Mesenchymal stem cell (in vitro differentiated cells and primary cell): ENCODE results near the gene GPR62.

Experiments
- DNase-seq: peaks from one replicate; pipeline ENCODE4 v3.0.0-alpha.2; 2013
- H2AFZ ChIP-seq: one replicate; pipeline ENCODE4 v1.6.1; 2013; ENCODE audit warnings: low read depth, mild to moderate bottlenecking, control low read depth, inconsistent platforms, low read length, moderate library complexity
- H2AK5ac ChIP-seq: 2 replicates; pipeline ENCODE4 v1.6.1; 2013; ENCODE audit warnings: low read length, moderate library complexity, mild to moderate bottlenecking, inconsistent platforms; ENCODE audit not compliant: severe bottlenecking
- H2BK120ac ChIP-seq: one replicate; pipeline ENCODE4 v1.6.1; 2013; ENCODE audit warnings: low read depth, mild to moderate bottlenecking, inconsistent platforms, low read length, moderate library complexity
- H2BK12ac ChIP-seq, 2 experiments: one replicate each; pipeline ENCODE4 v1.6.1; 2013; ENCODE audit warnings: inconsistent platforms in 2 of 2, low read length in 2 of 2, mild to moderate bottlenecking in 2 of 2, moderate library complexity in 2 of 2, control low read depth in 1 of 2
- H2BK15ac ChIP-seq: one replicate; pipeline ENCODE4 v1.6.1; 2013; ENCODE audit warnings: mild to moderate bottlenecking, low read depth, inconsistent platforms; ENCODE audit not compliant: poor library complexity, severe bottlenecking
- H2BK5ac ChIP-seq: 2 replicates; pipeline ENCODE4 v1.6.1; 2013; ENCODE audit warnings: low read depth, mild to moderate bottlenecking, low read length, control low read depth, inconsistent platforms; ENCODE audit not compliant: poor library complexity, severe bottlenecking
- H3K14ac ChIP-seq, 2 experiments: one replicate each; pipeline ENCODE4 v1.6.1; 2013; ENCODE audit warnings: inconsistent platforms in 2 of 2, low read length in 2 of 2, control low read depth in 1 of 2, mild to moderate bottlenecking in 1 of 2, moderate library complexity in 1 of 2
- H3K18ac ChIP-seq, 2 experiments: one replicate each; pipeline ENCODE4 v1.6.1; 2013; ENCODE audit warnings: inconsistent platforms in 2 of 2, low read length in 2 of 2, control low read depth in 1 of 2, low read depth in 1 of 2, mild to moderate bottlenecking in 1 of 2
- H3K23ac ChIP-seq, 2 experiments: one replicate each; pipeline ENCODE4 v1.6.1; 2013; ENCODE audit warnings: inconsistent platforms in 2 of 2, low read length in 2 of 2, mild to moderate bottlenecking in 2 of 2, moderate library complexity in 2 of 2, control low read depth in 1 of 2
- H3K27ac ChIP-seq: 2 replicates; pipeline ENCODE4 v1.5.1; 2013; ENCODE audit warnings: mild to moderate bottlenecking, moderate library complexity, low read length, control low read depth, inconsistent platforms; ENCODE audit not compliant: poor library complexity, severe bottlenecking
- H3K27me3 ChIP-seq, 2 experiments: 2 replicates each; pipeline versions ENCODE4 v1.6.1 to v1.7.0; 2013; ENCODE audit warnings: low read length in 2 of 2, mild to moderate bottlenecking in 2 of 2, moderate library complexity in 2 of 2, control low read depth in 1 of 2, inconsistent platforms in 1 of 2; ENCODE audit not compliant: control insufficient read depth in 1 of 2, insufficient read depth in 1 of 2
- H3K36me3 ChIP-seq, 2 experiments: 2 replicates each; pipeline versions ENCODE4 v1.6.1 to v1.7.0; 2013; ENCODE audit warnings: low read length in 2 of 2, control low read depth in 1 of 2, inconsistent platforms in 1 of 2, low read depth in 1 of 2, mild to moderate bottlenecking in 1 of 2; ENCODE audit not compliant: insufficient read depth in 2 of 2, control insufficient read depth in 1 of 2
- H3K4ac ChIP-seq, 2 experiments: one replicate each; pipeline ENCODE4 v1.6.1; 2013; ENCODE audit warnings: inconsistent platforms in 2 of 2, low read length in 2 of 2, mild to moderate bottlenecking in 2 of 2, moderate library complexity in 2 of 2, control low read depth in 1 of 2, low read depth in 1 of 2
- H3K4me1 ChIP-seq: 2 replicates; pipeline ENCODE4 v1.6.1; 2013; ENCODE audit warnings: low read depth, low read length, control low read depth; ENCODE audit not compliant: control insufficient read depth, insufficient read depth
- H3K4me2 ChIP-seq: 2 replicates; pipeline ENCODE4 v1.6.1; 2013; ENCODE audit warnings: low read length, mild to moderate bottlenecking, inconsistent platforms; ENCODE audit not compliant: poor library complexity, severe bottlenecking
- H3K4me3 ChIP-seq, 2 experiments: 2 replicates each; pipeline versions ENCODE4 v1.5.1 to v1.7.0; 2013; ENCODE audit warnings: low read length in 2 of 2, mild to moderate bottlenecking in 2 of 2, control low read depth in 1 of 2, low read depth in 1 of 2; ENCODE audit not compliant: insufficient read depth in 1 of 2
- H3K79me1 ChIP-seq: replicated peaks from 2 replicates; pipeline ENCODE4 v1.6.1; 2013; ENCODE audit warnings: mild to moderate bottlenecking, control low read depth, low read length, inconsistent platforms; ENCODE audit not compliant: poor library complexity, severe bottlenecking
- H3K9ac ChIP-seq: 2 replicates; pipeline ENCODE4 v1.7.0; 2013; ENCODE audit warnings: mild to moderate bottlenecking, low read length, moderate library complexity
- H3K9me3 ChIP-seq: 2 replicates; pipeline ENCODE4 v1.7.0; 2013; ENCODE audit warnings: mild to moderate bottlenecking, low read length; ENCODE audit not compliant: control insufficient read depth
- H4K8ac ChIP-seq: one replicate; pipeline ENCODE4 v1.6.1; 2013; ENCODE audit warnings: inconsistent platforms, mild to moderate bottlenecking, low read length, moderate library complexity
- H4K91ac ChIP-seq: one replicate; pipeline ENCODE4 v1.6.1; 2013; ENCODE audit warnings: mild to moderate bottlenecking, low read length, inconsistent platforms
- WGBS: methylation state at CpG from one replicate; pipeline ENCODE4 v1.1.7; 2013; ENCODE audit warnings: mixed read lengths; 5-methylcytosine and 5-hydroxymethylcytosine counted together

GPR62 gene

DNA sequence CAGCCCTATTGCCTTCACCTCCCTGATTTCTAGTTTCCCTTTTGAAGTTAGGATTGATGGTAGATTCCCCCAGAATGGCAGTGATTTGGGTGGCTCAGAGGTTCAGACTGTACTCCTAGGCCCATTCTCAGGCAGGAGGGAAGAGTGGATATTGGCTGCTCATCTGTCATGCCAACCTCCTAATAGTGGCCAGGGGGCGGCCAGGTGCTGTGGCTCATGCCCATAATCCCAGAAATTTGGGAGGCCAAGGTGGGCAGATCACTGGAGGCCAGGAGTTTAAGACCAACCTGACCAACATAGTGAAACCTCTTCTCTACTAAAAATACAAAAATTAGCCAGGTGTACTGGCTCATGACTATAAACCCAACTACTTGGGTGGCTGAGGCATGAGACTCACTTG is 24.7 kb upstream of the GPR62 start:
- Histone ChIP-seq H3K18ac (no peak overlapping the region), H3K27me3 (no peaks in the 10 kb centered on the region), H3K4me1 (peaks cover 2% of the 10 kb centered on the region), H2AFZ (no peak overlapping the region), H4K91ac (no peak overlapping the region), H2AK5ac (no peak overlapping the region), H3K4me2 (no peak overlapping the region), H2BK120ac (no peak overlapping the region), H3K9me3 (no peaks in the 10 kb centered on the region), H3K36me3 (peaks cover 38 to 41% of the 10 kb centered on the region in 2 experiments), H2BK12ac (no peak overlapping the region), H3K14ac (no peak overlapping the region), H3K27ac (no peak overlapping the region), H3K4me3 (no peak overlapping the region), H3K4ac (no peak overlapping the region), H4K8ac (no peak overlapping the region), H3K79me1 (peaks cover 3% of the 10 kb centered on the region), H3K23ac (no peak overlapping the region), H2BK5ac (no peak overlapping the region), H2BK15ac (no peak overlapping the region), H3K9ac (no peak overlapping the region)
- 88% methylated on average over 1 of the region's 1 CpG for WGBS
- DNase-seq = no peak

DNA sequence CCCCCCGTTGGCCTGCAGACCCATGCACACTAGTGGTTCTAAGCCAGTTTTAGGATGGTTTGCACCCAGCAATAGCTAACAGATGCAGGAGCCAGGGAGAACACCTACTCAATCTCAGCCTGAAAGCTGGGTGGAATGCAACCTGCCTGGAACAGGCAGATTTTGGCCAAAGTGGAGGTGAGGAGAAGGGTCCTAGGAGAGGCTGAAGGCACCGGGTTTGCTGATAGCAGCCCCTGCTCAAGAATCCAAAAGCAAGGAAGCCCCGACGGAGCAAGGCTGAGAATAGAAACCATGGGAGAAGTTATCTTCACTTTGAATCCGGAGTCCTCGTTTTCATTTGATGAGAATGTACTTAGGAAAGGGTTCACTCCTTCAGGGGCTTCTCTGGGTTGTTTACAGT is 23.4 kb upstream of the GPR62 start:
- H3K18ac ChIP-seq = no peak overlapping the region
- H3K9ac ChIP-seq = no peak overlapping the region
- peaks cover 51 to 54% of the 10 kb centered on the region in 2 experiments for H3K36me3 ChIP-seq
- no peak overlapping the region for H2AK5ac ChIP-seq
- no peaks in the 10 kb centered on the region for H3K27me3 ChIP-seq
- peaks cover 2% of the 10 kb centered on the region for H3K4me1 ChIP-seq
- no peak overlapping the region for H4K91ac ChIP-seq
- no peak overlapping the region for H2BK12ac ChIP-seq
- no peak overlapping the region for H3K14ac ChIP-seq
- H3K23ac ChIP-seq = no peak overlapping the region
- no peak overlapping the region for H2BK5ac ChIP-seq
- WGBS = 96% methylated on average over 6 of the region's 6 CpGs
- no peaks in the 10 kb centered on the region for H3K9me3 ChIP-seq
- H3K79me1 ChIP-seq = peaks cover 3% of the 10 kb centered on the region
- no peak overlapping the region for H2AFZ ChIP-seq
- DNase-seq = no peak
- no peak overlapping the region for H2BK15ac ChIP-seq
- H3K27ac ChIP-seq = no peak overlapping the region
- no peak overlapping the region for H3K4me2 ChIP-seq
- H4K8ac ChIP-seq = no peak overlapping the region
- H2BK120ac ChIP-seq = no peak overlapping the region
- no peak overlapping the region for H3K4ac ChIP-seq
- no peak overlapping the region for H3K4me3 ChIP-seq

DNA sequence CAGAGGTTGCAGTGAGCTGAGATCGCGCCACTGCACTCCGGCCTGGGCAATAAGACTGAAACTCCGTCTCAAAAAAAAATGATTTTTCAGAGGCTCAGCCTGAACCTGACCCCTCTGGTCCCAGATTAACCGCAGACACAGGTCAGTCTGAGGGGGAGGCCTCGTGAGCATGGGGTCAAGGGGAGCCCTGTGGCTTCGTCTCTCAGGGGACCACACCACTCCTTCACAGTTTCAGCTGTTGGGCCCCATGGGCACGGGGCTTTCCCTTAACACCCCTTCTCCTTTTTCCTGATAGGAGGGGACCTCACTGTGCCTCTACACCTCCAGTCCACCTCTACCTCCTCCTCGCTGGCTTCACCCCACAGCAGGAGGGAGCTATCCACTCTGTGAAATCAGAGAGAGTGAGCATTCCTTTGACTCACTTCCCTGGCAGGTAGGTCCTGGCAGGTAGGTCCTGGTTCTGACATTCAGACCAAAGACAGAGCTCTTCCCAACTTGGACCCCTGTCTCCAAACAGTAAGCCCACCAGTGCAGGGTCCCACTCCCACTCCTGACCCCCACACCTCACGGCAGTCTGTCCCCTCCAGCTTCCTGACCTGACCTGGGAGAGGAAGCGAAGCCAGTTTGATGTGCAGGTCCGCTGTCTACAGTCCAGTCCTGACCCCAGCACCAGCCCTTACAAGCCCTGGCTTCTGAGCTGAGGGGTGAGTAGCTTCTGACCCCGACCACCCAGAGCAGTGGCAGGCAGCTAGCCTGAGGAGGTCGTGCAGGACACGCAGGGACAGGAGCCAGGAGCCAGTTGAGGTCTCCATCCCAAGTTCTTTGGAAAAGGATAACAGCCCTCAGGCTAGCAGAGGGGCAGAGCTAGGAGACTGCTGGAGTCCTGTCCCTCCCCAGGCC is 22.5 kb upstream of the GPR62 start:
- Histone ChIP-seq H2AFZ (no peak overlapping the region), H3K9ac (no peak overlapping the region), H4K91ac (no peak overlapping the region), H3K4me3 (no peak overlapping the region), H3K4me1 (peaks cover 2% of the 10 kb centered on the region), H3K18ac (no peak overlapping the region), H3K4ac (no peak overlapping the region), H3K27me3 (no peaks in the 10 kb centered on the region), H2BK15ac (no peak overlapping the region), H3K23ac (no peak overlapping the region), H3K36me3 (peaks cover 61 to 64% of the 10 kb centered on the region in 2 experiments), H3K4me2 (no peak overlapping the region), H3K79me1 (peaks cover 10% of the 10 kb centered on the region), H2AK5ac (no peak overlapping the region), H3K14ac (no peak overlapping the region), H2BK5ac (no peak overlapping the region), H2BK12ac (no peak overlapping the region), H2BK120ac (no peak overlapping the region), H4K8ac (no peak overlapping the region), H3K27ac (no peak overlapping the region), H3K9me3 (no peaks in the 10 kb centered on the region)
- 94% methylated on average over 15 of the region's 15 CpGs for WGBS
- DNase-seq = no peak

DNA sequence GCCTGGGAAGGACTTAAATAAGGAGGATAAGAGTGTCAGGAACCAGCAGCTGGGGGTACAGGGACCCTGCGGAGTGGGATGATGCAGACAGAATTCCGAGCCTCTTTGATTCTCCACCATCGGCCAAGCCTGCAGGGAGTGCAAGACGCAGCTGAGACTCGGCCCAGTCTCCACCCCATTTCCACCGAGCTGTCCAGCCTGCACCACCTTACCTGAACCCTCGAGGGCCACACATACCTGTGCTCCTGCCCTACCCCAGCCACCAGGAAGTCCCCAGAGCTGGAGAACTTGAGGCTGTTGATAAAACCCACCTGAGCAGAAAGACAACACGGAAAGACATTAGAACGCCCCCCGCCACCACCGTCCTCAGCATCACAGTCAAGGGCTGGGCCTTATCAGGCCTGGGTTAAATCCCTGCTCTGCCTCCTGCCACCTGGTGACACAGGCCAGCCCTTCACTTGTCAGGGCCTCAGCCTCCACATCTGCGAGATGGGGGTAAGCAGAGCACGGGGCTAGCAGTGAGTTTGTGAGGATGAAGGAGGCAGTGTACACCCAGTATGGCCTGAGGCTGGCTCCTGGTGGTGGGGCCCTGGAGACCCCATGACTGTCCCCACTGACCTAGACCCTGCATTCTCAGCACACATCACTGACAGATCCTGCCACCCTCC is 21.6 kb upstream of the GPR62 start:
- Histone ChIP-seq H3K14ac (no peak overlapping the region), H3K27ac (no peak overlapping the region), H3K36me3 (peaks cover 69 to 71% of the 10 kb centered on the region in 2 experiments), H3K4me3 (no peak overlapping the region), H3K79me1 (peaks cover 18% of the 10 kb centered on the region), H4K91ac (no peak overlapping the region), H3K4me1 (peaks cover 2% of the 10 kb centered on the region), H3K18ac (no peak overlapping the region), H4K8ac (no peak overlapping the region), H2BK120ac (no peak overlapping the region), H3K23ac (no peak overlapping the region), H2AFZ (no peak overlapping the region), H2BK12ac (no peak overlapping the region), H3K4me2 (no peak overlapping the region), H2AK5ac (no peak overlapping the region), H2BK5ac (no peak overlapping the region), H3K9me3 (no peaks in the 10 kb centered on the region), H3K27me3 (no peaks in the 10 kb centered on the region), H3K4ac (no peak overlapping the region), H2BK15ac (no peak overlapping the region), H3K9ac (no peak overlapping the region)
- WGBS = 97% methylated on average over 11 of the region's 13 CpGs
- DNase-seq = no peak
